ENCODE results near the gene P3H3. TPM values are rescaled to one million over a fixed set of nuclear protein-coding genes. Genes with fewer than 3 reads are reported as not detected.

Gene P3H3
- total and polyA plus RNA-seq, 9 of the 15 experiments (the other 6 are each of a cell fraction or from before 2014, with no cell fraction given), result 0.03 to 15.0 (median 4.8) TPM

DNA sequence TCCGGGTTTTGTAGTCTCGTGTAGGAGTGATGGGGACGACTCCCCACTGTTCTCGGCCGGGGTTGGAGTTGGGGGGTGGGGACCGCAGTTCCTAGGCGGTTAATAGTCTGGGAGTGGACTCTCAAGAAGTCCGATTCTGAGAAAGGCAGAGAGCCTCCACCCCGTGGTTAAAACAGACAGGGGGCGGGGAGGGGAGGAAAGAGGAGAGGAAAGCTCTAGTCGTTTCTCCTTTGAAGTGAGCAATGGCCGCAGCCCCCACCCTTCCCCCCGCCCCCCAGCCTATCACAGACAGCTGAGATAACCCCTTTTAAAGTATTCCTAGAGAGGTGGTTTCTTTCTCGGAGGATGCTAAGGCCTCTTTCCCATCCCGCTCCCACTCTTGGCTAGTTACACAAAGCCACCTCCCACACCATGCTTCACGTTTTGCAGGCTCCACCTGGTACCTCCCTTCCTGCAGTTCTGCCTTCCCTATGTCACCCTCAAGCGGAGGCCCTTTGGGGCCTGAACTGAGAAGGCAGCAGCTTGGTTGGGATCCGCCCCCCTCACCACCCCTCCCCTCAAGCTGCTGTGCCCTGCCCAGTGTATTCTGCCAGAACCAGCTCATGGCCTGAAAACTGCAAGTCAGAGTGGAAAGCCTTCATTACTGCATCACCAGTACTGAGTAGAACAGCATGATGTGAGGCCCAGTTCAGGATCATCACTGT, 24.6 kb downstream of the P3H3 start:
- H4K20me1 ChIP-seq (replicated peaks; ENCODE audit: control insufficient read depth, insufficient read depth, low read length), result no peaks in the 10 kb centered on the region; the same call in 1 of the 2 replicates
- peak; percentile 4 for ATAC-seq
- peaks cover 53% of the 10 kb centered on the region for H3K79me2 ChIP-seq (ENCODE audit: control insufficient read depth, insufficient read depth, low read length)
- WGBS (ENCODE audit: insufficient coverage, low coverage, missing lambda C conversion rate), result under 1% methylated on average over 14 of the region's 18 CpGs
- H3K9me3 ChIP-seq (replicated peaks; ENCODE audit: control insufficient read depth, insufficient read depth, low read depth, low read length), result no peaks in the 10 kb centered on the region
- DNase-seq (ENCODE audit: extremely low read depth in 1 of 4, low spot score in 3 of 4), result peak; percentile 59 to 64 (median 62)
- FAIRE-seq, result peak; percentile 55
- intact Hi-C loops (cut with micrococcal nuclease) (no loop called here), in situ Hi-C loops (cut with MboI) (no loop called here)
- H2AFZ ChIP-seq (ENCODE audit: low read depth, low read length), result peak overlapping the region; percentile 75
- peak overlapping the region; percentile 79 for H3K4me3 ChIP-seq
- H3K27me3 ChIP-seq (ENCODE audit: control insufficient read depth in 2 of 2, insufficient read depth in 2 of 2, low read length in 2 of 2), result no peaks in the 10 kb centered on the region
- H3K9ac ChIP-seq (ENCODE audit: insufficient read depth in 1 of 2, low read depth in 2 of 2, low read length in 2 of 2), result peak overlapping the region; percentile 49 to 77
- H3K27ac ChIP-seq (ENCODE audit: extremely low read depth, low read depth, low read length), result peak overlapping the region; percentile 69; the same call in 2 of the 3 replicates
- ChIA-PET POLR2A (interaction anchor here (0.6 to 7.4 kb wide), 10 partner anchors 8 to 360 kb away, joined by 3 to 174 read pairs (median 6); partner anchors contain the start of genes COPS7A, GAPDH, GNB3 and MRPL51), CTCF (ENCODE audit: low intra/inter-chr PET ratio) (no interaction called here)
- peak overlapping the region; percentile 91 for H3K4me2 ChIP-seq (ENCODE audit: insufficient read depth, low read length)
- no TSS peak for BruUV-seq (replicated peaks)
- H3K4me1 ChIP-seq (replicated peaks in 1 of 2; ENCODE audit: control insufficient read depth in 2 of 2, insufficient read depth in 2 of 2, low read length in 2 of 2), result peaks cover 12 to 18% of the 10 kb centered on the region in 2 experiments; a peak in 4 of 5 replicates
- H3K9me1 ChIP-seq (ENCODE audit: control insufficient read depth, insufficient read depth, low read length), result peaks cover 3% of the 10 kb centered on the region
- H3K36me3 ChIP-seq (ENCODE audit: control insufficient read depth, insufficient read depth, low read length), result peaks cover 67% of the 10 kb centered on the region
- 0 out of 4 replicates have a peak, but pooled peaks of 1 of the 2 experiments have one; percentile 14 for TF ChIP-seq FOXA3 (CRISPR knock-in tag; conservative IDR thresholded peaks at IDR 0.05 in 1 of 2, IDR thresholded peaks at IDR 0.05 in 1 of 2)
- TF ChIP-seq, protein P1, sequence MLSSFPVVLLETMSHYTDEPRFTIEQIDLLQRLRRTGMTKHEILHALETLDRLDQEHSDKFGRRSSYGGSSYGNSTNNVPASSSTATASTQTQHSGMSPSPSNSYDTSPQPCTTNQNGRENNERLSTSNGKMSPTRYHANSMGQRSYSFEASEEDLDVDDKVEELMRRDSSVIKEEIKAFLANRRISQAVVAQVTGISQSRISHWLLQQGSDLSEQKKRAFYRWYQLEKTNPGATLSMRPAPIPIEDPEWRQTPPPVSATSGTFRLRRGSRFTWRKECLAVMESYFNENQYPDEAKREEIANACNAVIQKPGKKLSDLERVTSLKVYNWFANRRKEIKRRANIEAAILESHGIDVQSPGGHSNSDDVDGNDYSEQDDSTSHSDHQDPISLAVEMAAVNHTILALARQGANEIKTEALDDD (IDR thresholded peaks at IDR 0.05), result 0 out of 2 replicates have a peak, but pooled peaks have one; percentile 28
- TF ChIP-seq ATF1 (CRISPR knock-in tag; IDR thresholded peaks at IDR 0.05), result no peak
- peak; percentile 62 for TF ChIP-seq ATF1 (tag; IDR thresholded peaks at IDR 0.05)
- TF ChIP-seq XRCC5 (IDR thresholded peaks at IDR 0.05; ENCODE audit: low read depth, low read length), result 0 out of 2 replicates have a peak, but pooled peaks have one; percentile 33
- TF ChIP-seq PHTF2 (CRISPR knock-in tag; IDR thresholded peaks at IDR 0.05), result no peak
- TF ChIP-seq HDAC1 (IDR thresholded peaks at IDR 0.05), result peak in 1 of 2 experiments; percentile 45; a peak in 1 of 4 replicates
- TF ChIP-seq YY1 (IDR thresholded peaks at IDR 0.05; ENCODE audit: borderline replicate concordance in 1 of 3, control insufficient read depth in 1 of 3, extremely low read depth in 1 of 3, insufficient read depth in 3 of 3, insufficient read length in 1 of 3, insufficient replicate concordance in 2 of 3, low read depth in 1 of 3, low read length in 2 of 3), result peak in 1 of 3 experiments; percentile 56
- TF ChIP-seq ZNF436 (CRISPR knock-in tag; IDR thresholded peaks at IDR 0.05), result no peak
- peak; percentile 69 for TF ChIP-seq ZNF316 (IDR thresholded peaks at IDR 0.05)
- TF ChIP-seq LEF1 (IDR thresholded peaks at IDR 0.05), result no peak
- TF ChIP-seq POLR2A (conservative IDR thresholded peaks at IDR 0.05), result 0 out of 2 replicates have a peak, but pooled peaks have one; percentile 24
- 0 out of 4 replicates have a peak, but pooled peaks of 1 of the 2 experiments have one; percentile 13 for TF ChIP-seq SIN3A (IDR thresholded peaks at IDR 0.05; ENCODE audit: borderline replicate concordance in 2 of 2, control insufficient read depth in 1 of 2, low read depth in 2 of 2, low read length in 2 of 2)
- peak; percentile 67 for TF ChIP-seq GABPA (tag; conservative IDR thresholded peaks at IDR 0.05; ENCODE audit: low read depth)
- TF ChIP-seq, protein P2, sequence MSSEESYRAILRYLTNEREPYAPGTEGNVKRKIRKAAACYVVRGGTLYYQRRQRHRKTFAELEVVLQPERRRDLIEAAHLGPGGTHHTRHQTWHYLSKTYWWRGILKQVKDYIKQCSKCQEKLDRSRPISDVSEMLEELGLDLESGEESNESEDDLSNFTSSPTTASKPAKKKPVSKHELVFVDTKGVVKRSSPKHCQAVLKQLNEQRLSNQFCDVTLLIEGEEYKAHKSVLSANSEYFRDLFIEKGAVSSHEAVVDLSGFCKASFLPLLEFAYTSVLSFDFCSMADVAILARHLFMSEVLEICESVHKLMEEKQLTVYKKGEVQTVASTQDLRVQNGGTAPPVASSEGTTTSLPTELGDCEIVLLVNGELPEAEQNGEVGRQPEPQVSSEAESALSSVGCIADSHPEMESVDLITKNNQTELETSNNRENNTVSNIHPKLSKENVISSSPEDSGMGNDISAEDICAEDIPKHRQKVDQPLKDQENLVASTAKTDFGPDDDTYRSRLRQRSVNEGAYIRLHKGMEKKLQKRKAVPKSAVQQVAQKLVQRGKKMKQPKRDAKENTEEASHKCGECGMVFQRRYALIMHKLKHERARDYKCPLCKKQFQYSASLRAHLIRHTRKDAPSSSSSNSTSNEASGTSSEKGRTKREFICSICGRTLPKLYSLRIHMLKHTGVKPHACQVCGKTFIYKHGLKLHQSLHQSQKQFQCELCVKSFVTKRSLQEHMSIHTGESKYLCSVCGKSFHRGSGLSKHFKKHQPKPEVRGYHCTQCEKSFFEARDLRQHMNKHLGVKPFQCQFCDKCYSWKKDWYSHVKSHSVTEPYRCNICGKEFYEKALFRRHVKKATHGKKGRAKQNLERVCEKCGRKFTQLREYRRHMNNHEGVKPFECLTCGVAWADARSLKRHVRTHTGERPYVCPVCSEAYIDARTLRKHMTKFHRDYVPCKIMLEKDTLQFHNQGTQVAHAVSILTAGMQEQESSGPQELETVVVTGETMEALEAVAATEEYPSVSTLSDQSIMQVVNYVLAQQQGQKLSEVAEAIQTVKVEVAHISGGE (CRISPR knock-in tag; IDR thresholded peaks at IDR 0.05), result peak in 1 of 3 experiments; percentile 87; a peak in 2 of 6 replicates
- TF ChIP-seq C11orf30 (IDR thresholded peaks at IDR 0.05; ENCODE audit: low read depth), result peak; percentile 66
- TF ChIP-seq ZC3H11A (IDR thresholded peaks at IDR 0.05; ENCODE audit: low read depth, low read length), result no peak

Measured in K562 (cell line).